Keratinocyte (primary cell): Measurements from ENCODE around the gene PIGBOS1. TPM values are rescaled to one million over a fixed set of nuclear protein-coding genes. Genes with fewer than 3 reads are reported as not detected.

Source experiments
- DNase-seq: peaks from one replicate; pipeline ENCODE4 v3.0.0-alpha.2; 2011; ENCODE audit warnings: low read depth, missing footprints, low spot score
- FAIRE-seq: peaks from 2 replicates; lab custom pipeline; 2011; peaks lifted over from hg19 to GRCh38; lab: Jason Lieb, UNC
- H2AFZ ChIP-seq: 2 replicates; pipeline ENCODE4 v1.6.0; 2012; ENCODE audit warnings: low read length, control low read depth, inconsistent platforms; ENCODE audit not compliant: control insufficient read depth
- H3K27ac ChIP-seq: 2 replicates; pipeline ENCODE4 v1.5.1; 2011; ENCODE audit warnings: low read length; ENCODE audit not compliant: control insufficient read depth, insufficient read depth
- H3K27me3 ChIP-seq: 3 replicates; pipeline ENCODE4 v1.6.0; 2011; ENCODE audit warnings: low read length; ENCODE audit not compliant: control insufficient read depth, insufficient read depth; ENCODE audit errors: extremely low read depth
- H3K36me3 ChIP-seq, 2 experiments: 2 replicates in 1 of 2; 3 replicates in 1 of 2; pipeline ENCODE4 v1.5.1; 2011; ENCODE audit warnings: low read length in 2 of 2, mild to moderate bottlenecking in 1 of 2; ENCODE audit not compliant: control insufficient read depth in 2 of 2, insufficient read depth in 2 of 2; ENCODE audit errors: extremely low read depth in 1 of 2
- H3K4me1 ChIP-seq: 3 replicates; pipeline ENCODE4 v1.5.1; 2011; ENCODE audit warnings: low read length; ENCODE audit not compliant: control insufficient read depth, insufficient read depth; ENCODE audit errors: extremely low read depth
- H3K4me2 ChIP-seq: 3 replicates; pipeline ENCODE4 v1.6.0; 2011; ENCODE audit warnings: low read depth, low read length; ENCODE audit not compliant: control insufficient read depth, insufficient read depth; ENCODE audit errors: extremely low read depth
- H3K4me3 ChIP-seq, 3 experiments: fragments of 200-600 bp in 1 of 3; sonication (generic) in 1 of 3; 2 replicates in 2 of 3; 3 replicates in 1 of 3; pipeline ENCODE4 v1.5.1; 2011 to 2016; ENCODE audit warnings: low read length in 3 of 3, mild to moderate bottlenecking in 3 of 3, control low read depth in 2 of 3, inconsistent platforms in 1 of 3, low read depth in 1 of 3, mixed read lengths in 1 of 3, mixed run types in 1 of 3, moderate library complexity in 1 of 3; ENCODE audit not compliant: control insufficient read depth in 2 of 3, insufficient read depth in 2 of 3; ENCODE audit errors: extremely low read depth in 1 of 3
- H3K79me2 ChIP-seq: 2 replicates; pipeline ENCODE4 v1.6.0; 2012; ENCODE audit warnings: low read length; ENCODE audit not compliant: control insufficient read depth, insufficient read depth
- H3K9ac ChIP-seq: 3 replicates; pipeline ENCODE4 v1.6.0; 2011; ENCODE audit warnings: low read length; ENCODE audit not compliant: control insufficient read depth, insufficient read depth; ENCODE audit errors: extremely low read depth
- H3K9me1 ChIP-seq: 3 replicates; pipeline ENCODE4 v1.6.0; 2011; ENCODE audit warnings: low read length; ENCODE audit not compliant: control insufficient read depth, insufficient read depth; ENCODE audit errors: extremely low read depth
- H3K9me3 ChIP-seq: 2 replicates; pipeline ENCODE4 v1.5.1; 2012; ENCODE audit warnings: low read depth, low read length; ENCODE audit not compliant: control insufficient read depth
- H4K20me1 ChIP-seq: 3 replicates; pipeline ENCODE4 v1.6.0; 2011; ENCODE audit warnings: low read length; ENCODE audit not compliant: control insufficient read depth, insufficient read depth; ENCODE audit errors: extremely low read depth
- EZH2 ChIP-seq: IDR thresholded peaks from one replicate; pipeline ENCODE4 v1.6.1; 2012; ENCODE audit warnings: inconsistent platforms, mild to moderate bottlenecking, low read length, moderate library complexity
- dilution Hi-C: fragments of 300-500 bp; cut with MboI; formaldehyde crosslinking; loops from one replicate; pipeline ENCODE4 v1.7.0; 2020; ENCODE audit warnings: low sequenced_read_pairs; ENCODE audit not compliant: extremely low pct_ligation_motif_present
- polyA plus RNA-seq, 5 experiments: library from polyadenylated mRNA; depleted of rRNA in 3 of 5; stranded (reverse) in 3 of 5; stranded (forward) in 1 of 5; unstranded in 1 of 5; fragments of >200 nt; gene quantifications; 1 replicate in 1 of 5; 2 replicates in 3 of 5; 3 replicates in 1 of 5; pipeline versions ENCODE4 v1.2.1 to v1.2.3, GENCODE V29; 2011 to 2012; ENCODE audit warnings: missing spikeins in 2 of 5, low read depth in 1 of 5, low replicate concordance in 1 of 5
- TF ChIP-seq, protein P1 (sequence below), 3 experiments: IDR thresholded peaks in 1 of 3; conservative IDR thresholded peaks in 1 of 3; optimal IDR thresholded peaks in 1 of 3; 2 replicates in 2 of 3; 3 replicates in 1 of 3; pipeline versions ENCODE3 to v1.5.1; 2011; ENCODE audit warnings: low read length in 3 of 3, mild to moderate bottlenecking in 3 of 3, moderate library complexity in 2 of 3, control low read depth in 1 of 3, inconsistent platforms in 1 of 3; ENCODE audit not compliant: insufficient read depth in 2 of 3; ENCODE audit errors: extremely low read depth in 1 of 3

Gene PIGBOS1
- polyA plus RNA-seq, 1 donor (not counting 4 experiments of a cell fraction or from before 2014, with no cell fraction given): 8.6 TPM

DNA sequence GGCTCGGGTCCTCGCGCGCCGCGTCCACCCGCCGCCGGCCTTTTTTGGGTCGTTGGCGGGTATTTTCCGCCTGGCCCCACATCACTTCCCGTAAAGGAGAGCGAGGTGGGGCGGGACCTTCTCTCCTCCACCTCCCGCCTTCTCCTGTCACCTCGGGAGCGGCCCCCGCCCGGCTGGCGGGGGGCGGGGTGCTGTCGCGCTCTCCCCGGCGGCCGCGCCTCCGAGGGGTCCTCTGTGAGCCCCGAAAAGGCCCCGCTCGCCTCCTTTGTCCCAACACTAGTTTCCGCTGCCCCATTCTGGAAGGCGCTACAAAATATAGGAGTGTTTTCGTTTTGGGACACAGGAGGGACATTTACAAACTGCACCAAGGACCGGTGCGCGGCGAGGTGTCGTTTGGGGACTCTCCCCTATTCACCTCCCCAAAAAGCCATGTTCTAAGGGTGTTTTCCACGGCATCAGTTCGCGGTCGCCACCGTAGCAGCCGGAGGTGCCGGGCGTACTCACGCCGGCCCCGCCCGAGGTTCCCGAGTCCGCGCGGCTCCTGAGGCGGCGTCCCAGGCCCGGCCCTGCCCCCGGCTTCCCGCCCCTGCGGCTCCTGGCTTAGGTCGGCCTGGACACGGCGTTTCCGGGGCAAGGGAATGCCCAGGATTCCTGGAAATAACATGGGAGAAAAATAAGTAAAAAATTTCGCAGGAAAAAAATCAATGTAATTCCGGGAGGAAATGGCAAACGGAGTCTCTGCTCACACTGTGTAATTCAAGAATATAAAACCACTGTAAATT is 29.0 kb downstream of the PIGBOS1 start, which contains the start of gene RAB27A:
Gene RAB27A, minus strand, starts transcription at position 68 of the 782 bp plus-strand sequence. CDS start 54,879 bp downstream, outside the sequence.
- no peak for FAIRE-seq

DNA sequence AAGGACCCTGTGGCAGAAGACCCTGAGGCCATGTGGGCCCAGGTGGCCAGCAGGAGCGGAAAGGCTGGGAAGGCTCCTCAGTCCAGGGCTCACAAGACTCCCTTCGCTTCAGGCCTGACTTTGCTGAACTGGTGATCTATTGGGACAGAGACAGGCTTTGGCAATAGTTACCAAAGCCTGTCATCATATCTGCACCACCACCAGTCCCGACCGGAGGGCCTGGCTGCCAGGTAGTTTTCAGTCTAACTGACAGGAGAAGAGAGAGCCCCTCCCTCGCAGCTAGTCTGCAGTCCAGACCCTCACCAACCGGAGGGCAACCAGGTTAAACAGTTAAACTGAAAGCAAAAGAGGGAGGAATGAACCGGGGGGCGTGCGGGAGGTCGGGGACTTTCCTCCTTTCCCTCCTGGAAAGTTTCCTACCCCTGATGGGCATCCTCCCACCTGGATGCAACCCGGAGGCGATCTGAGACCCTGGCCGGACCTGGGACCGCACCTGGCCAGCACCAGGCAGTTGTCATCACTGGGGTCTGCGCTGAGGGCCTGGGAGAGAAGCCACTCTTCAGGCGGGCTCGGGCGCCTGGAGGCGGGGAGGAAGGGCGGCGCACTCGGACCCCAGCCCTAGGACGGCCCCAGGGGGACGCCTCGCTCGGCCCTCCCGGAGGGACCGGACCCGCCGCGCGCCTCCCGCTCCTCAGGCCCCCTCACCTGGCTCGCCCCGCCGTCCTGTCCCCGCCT is 29.7 kb downstream of the PIGBOS1 start:
- peak overlapping the region; percentile 83 for H3K9ac ChIP-seq
- no peaks in the 10 kb centered on the region for H3K27me3 ChIP-seq
- no peaks in the 10 kb centered on the region for H3K79me2 ChIP-seq
- H4K20me1 ChIP-seq: no peaks in the 10 kb centered on the region
- H3K36me3 ChIP-seq: no peaks in the 10 kb centered on the region
- peak overlapping the region; percentile 64 for H3K27ac ChIP-seq
- peak overlapping the region; percentile 57 to 83 (median 77) for H3K4me3 ChIP-seq
- H3K4me2 ChIP-seq: peak overlapping the region; percentile 75
- TF ChIP-seq EZH2: no peak
- TF ChIP-seq, protein P1, sequence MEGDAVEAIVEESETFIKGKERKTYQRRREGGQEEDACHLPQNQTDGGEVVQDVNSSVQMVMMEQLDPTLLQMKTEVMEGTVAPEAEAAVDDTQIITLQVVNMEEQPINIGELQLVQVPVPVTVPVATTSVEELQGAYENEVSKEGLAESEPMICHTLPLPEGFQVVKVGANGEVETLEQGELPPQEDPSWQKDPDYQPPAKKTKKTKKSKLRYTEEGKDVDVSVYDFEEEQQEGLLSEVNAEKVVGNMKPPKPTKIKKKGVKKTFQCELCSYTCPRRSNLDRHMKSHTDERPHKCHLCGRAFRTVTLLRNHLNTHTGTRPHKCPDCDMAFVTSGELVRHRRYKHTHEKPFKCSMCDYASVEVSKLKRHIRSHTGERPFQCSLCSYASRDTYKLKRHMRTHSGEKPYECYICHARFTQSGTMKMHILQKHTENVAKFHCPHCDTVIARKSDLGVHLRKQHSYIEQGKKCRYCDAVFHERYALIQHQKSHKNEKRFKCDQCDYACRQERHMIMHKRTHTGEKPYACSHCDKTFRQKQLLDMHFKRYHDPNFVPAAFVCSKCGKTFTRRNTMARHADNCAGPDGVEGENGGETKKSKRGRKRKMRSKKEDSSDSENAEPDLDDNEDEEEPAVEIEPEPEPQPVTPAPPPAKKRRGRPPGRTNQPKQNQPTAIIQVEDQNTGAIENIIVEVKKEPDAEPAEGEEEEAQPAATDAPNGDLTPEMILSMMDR (optimal IDR thresholded peaks at IDR 0.05 in 1 of 3, IDR thresholded peaks at IDR 0.05 in 1 of 3, conservative IDR thresholded peaks at IDR 0.05 in 1 of 3; ENCODE audit: extremely low read depth in 1 of 3, insufficient read depth in 2 of 3, low read length in 3 of 3): no peak
- FAIRE-seq: no peak
- H3K4me1 ChIP-seq: peaks cover 4% of the 10 kb centered on the region
- dilution Hi-C loops: no loop called here
- H3K9me1 ChIP-seq: no peaks in the 10 kb centered on the region
- DNase-seq: no peak
- no peaks in the 10 kb centered on the region for H3K9me3 ChIP-seq
- peak overlapping the region; percentile 95 for H2AFZ ChIP-seq

More for the DNA sequence above, 29.0 kb downstream of the PIGBOS1 start, which contains the start of gene RAB27A:
- Histone ChIP-seq H3K9me3 (no peaks in the 10 kb centered on the region), H3K9ac (peak within 1 kb of the TSS; percentile 83), H3K36me3 (no peaks in the 10 kb centered on the region), H3K4me2 (peak within 1 kb of the TSS; percentile 75), H3K79me2 (no peaks in the 10 kb centered on the region), H3K9me1 (no peaks in the 10 kb centered on the region), H3K27ac (peak within 1 kb of the TSS; percentile 64), H3K4me3 (peak within 1 kb of the TSS; percentile 57 to 83 (median 77)), H4K20me1 (no peaks in the 10 kb centered on the region), H3K27me3 (no peaks in the 10 kb centered on the region), H2AFZ (peak within 1 kb of the TSS; percentile 95), H3K4me1 (peaks cover 4% of the 10 kb centered on the region)
- DNase-seq: no peak
- dilution Hi-C loops: no loop called here
- TF ChIP-seq, protein P1 (optimal IDR thresholded peaks at IDR 0.05 in 1 of 3, IDR thresholded peaks at IDR 0.05 in 1 of 3, conservative IDR thresholded peaks at IDR 0.05 in 1 of 3; ENCODE audit: extremely low read depth in 1 of 3, insufficient read depth in 2 of 3, low read length in 3 of 3): no peak
- TF ChIP-seq EZH2: no peak
